IPS DF 4.7 (cell line): ENCODE data around the gene HPX.
"Not testable (repeated sequence)": the region's sequence is repeated elsewhere in the genome, so short reads cannot be mapped to it uniquely, and the experiment has no call there.

Experiments
- DNase-seq: peaks from one replicate; pipeline ENCODE4 v3.0.0-alpha.2; 2013; ENCODE audit warnings: low spot score; ENCODE audit errors: extremely low read depth

The HPX gene

DNA sequence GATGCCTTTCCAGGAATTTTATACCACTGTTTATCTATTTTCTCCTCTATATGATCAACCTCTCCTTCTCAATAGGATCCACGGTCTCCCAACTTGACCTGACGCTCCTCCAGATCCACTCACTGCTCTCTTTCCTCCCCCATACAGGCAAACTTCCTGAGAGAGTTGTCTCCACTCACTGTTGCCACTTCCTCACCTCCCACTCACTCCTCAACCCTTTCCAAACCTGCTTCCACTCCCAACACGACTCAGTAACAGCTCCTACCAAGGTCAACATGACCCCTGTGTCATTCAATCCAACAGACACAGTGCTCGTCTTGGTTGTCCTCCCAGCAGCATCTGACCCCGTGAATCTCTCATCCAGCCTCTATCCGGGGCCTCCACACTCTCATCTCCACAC, 25.0 kb downstream of the HPX start:
- DNase-seq = no peak

DNA sequence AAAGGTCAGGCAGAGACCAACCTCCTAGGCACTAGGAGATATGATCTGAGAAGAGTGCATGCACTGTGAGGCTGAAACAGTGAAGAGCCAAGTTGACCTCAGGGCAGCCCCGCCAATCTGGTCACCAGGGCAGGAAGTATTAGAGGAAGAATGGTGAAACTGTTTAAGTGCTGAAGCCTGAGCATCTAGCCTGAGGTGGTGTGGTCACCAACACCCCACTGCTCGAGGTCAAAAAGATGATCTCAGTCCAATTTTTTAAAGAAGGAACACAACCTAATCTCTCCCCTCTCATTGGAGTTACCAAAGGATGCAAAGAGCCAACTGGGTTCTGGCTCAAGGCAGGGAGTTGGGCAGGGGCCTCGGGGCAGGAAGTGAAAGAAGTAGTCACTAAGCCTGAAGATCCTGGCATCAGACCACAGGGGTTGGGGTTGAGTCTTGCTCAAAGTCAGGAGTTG, 25.9 kb downstream of the HPX start:
- DNase-seq = no peak

- no peak for DNase-seq
Measured at GRCh38 chr11:6413791-6414201, 27.0 kb downstream of the HPX start.

DNA sequence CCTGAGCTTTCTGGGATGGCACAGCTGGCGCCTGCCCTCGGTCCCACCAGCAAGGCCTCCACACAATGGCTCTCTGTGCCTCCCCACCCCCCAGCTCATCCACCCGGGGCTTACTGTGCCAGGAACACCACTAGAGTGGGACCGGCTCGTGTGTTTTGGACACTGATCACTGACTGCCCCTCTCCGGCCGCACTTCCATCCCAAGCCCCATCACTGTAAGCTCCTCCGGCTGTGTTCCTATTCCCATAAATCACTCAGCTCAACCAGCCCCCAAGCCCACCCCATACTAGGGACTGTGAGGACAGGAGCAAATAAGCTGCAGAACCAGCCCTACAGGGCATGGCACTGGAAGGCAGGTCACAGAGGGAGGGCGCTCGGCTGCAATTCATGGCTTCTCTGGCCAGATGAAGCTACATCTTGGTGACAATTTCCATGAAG, 29.2 kb downstream of the HPX start:
- no peak for DNase-seq

DNA sequence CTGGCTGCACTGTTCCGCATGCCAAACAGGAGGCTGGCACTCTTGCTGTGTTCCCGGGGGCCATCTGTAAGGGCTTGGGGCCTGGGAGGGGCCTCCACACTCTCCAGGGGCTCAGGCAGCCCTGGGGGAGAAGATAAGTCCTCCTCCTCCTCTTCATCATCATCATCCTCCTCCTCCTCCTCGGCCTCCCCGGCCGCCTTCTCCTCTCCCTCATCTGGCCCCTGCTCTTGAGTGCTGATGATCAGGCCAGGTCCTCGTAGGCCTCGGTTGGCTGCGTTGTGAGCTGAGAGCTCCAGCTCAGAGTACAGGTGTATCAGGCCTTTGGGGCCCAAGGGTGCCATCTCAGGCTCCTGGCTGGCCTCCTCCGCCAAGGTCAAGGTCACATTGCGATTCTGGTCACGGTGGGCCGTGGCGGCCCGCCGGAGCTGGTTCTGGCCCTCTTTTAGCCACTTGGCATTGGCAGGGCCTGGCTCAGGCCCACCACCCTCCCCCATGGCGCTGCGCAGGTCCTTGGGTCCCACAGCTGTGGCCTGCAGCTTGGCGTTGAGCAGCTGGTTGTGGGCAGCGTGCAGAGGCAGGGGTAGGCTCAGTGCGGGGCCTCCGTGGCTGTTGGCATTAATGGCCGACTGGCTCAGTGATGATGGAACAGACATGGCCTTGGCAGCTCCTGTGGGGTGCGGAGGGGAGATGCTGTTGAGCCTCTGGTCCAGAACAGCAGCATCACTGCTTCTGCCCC, 29.9 kb downstream of the HPX start:
- DNase-seq = no peak

- no peak for DNase-seq
Measured at GRCh38 chr11:6406370-6406769, 34.4 kb downstream of the HPX start.

- DNase-seq = no peak
Measured at GRCh38 chr11:6405846-6406245, 34.9 kb downstream of the HPX start.

- no peak for DNase-seq
Measured at GRCh38 chr11:6405052-6405667, 35.6 kb downstream of the HPX start.

DNA sequence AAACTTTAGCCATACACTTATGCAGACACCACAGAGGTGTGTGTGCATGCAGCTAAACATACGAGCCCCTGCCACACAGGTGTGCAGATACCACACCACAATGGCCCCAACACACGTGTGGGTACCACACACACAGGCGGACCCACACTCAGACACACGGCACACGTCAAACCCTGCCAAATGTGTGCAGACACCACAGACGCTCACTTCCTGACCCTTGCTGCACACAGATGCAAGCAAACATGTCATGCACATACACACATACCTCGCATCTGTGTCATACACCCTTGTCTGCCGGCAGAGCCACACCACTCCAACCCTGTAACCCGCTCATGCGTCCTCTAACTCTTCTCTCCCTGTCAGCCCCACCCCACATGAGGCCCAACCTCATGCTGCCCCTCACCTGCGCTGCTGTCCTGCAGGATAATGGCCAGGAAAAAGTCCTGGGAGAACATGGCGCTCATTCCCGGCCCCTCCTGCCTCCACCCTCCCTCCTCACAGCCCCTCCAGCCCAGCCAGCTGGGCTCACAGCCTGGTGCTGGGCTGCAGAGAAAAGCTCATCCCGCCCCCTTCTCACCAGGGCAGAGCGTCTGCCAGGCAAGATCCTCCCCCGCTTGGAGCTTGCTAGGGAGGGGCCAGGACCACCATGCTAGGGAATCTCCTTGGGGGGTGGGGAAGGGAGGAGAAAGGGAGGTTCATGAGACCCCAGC, 36.3 kb downstream of the HPX start:
- no peak for DNase-seq

GRCh38 chr11:6403539-6403938, 37.2 kb downstream of the HPX start:
- no peak for DNase-seq

DNA sequence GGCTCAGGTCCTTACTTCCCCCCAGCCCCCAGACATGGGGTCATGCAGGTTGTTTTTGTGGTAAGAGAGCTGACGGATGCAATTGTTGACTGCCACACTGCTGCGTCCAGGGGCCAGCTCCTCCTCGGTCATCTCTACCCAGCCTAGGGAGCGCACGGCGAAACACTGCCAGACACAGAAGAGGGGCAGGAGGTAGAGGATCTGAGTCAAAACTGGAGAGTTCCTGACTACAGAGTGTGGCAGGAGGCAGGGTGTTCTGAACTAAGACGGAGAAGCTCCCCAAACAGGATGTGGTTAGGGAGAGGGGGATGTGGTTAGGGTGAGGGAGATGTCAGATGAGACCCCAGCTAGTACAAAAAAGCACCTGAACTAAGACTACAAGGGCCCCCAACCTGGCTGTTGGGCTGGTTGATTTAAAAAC, 38.2 kb downstream of the HPX start:
- DNase-seq = no peak

DNA sequence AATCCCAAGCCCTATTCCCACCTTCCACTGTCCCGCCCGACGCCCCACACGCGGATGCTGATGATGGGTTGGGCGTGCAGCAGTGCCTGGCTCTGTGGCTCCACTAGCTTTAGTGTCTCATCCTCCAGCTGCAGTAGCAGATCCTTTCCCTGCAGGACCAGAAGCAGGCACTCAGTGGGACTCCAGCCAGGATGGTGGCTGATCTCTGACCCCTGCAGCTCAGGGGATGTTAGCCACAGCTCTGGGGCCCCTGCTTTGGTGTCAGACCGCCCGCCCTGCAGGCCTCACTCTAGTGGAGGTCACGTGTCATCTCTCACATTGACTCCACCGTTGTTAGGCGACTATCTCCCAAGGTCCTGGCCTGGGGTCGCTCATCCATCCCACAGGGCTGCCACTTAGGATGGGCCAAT, 38.7 kb downstream of the HPX start:
- DNase-seq = no peak

GRCh38 chr11:6401464-6401863, 39.3 kb downstream of the HPX start:
- DNase-seq = no peak

DNA sequence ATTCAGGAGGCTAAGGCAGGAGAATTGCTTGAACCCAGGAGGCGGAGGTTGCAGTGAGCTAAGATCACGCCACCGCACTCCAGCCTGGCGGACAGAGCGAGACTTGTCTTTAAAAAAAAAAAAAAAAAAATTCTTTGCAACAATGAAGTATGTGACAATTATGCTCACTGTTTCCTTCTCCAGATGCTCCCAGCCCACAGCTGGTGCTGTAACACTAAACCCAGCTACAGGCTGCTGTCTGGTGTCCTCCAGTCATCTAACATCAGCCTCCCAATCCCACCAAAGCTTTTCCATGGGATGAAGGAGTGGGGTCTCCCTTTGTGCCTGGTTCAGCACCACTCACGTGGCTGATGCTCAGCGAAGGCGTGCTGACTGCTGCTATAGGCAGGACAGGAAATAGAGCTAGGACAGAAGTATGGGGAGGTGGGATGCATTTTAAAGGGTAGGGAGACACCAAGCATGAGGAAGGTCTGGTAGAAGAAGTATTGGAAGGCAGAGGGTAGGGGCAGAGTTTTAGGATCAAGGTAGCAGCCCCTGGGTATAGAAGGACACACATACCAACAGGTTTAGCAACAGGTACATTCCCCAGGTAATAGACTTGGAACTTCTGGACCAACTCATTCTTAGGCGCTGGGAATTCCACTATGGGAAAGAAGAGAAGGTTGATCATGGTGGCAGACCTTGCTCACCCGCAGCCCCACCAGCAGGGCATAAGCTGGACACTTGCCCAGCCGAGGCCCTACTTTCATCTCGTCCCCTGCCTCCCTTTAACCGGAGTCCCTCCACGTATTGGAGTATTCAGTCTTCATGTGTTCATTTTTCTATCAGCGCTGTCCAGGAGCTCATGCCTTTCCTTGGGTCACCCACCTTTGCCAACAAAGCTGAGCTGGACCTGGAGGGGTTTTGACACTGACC, 40.1 kb downstream of the HPX start:
- DNase-seq = no peak

- DNase-seq = no peak
Measured at GRCh38 chr11:6397636-6398035, 43.2 kb downstream of the HPX start.

DNA sequence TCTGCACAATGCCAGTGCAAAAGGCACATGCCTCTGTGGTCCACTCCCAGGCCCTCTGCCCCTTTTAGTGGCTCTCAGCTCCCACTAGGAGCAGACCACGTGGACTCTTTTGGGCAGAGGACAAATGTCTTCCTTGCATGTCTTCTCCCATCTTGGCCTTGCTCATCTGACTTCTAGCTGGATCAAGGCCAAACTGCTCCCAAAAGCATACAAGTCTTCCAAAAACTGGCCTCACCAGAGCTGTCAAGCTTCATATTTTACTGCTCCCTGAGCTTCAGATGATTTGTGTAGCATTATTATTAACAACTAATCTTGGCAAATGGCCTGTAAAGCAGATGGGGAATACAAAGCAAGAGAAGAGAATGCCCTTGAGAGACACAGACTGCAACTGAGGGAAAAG, 43.6 kb downstream of the HPX start:
- no peak for DNase-seq

- no peak for DNase-seq
Measured at GRCh38 chr11:6395470-6396060, 45.2 kb downstream of the HPX start.

DNA sequence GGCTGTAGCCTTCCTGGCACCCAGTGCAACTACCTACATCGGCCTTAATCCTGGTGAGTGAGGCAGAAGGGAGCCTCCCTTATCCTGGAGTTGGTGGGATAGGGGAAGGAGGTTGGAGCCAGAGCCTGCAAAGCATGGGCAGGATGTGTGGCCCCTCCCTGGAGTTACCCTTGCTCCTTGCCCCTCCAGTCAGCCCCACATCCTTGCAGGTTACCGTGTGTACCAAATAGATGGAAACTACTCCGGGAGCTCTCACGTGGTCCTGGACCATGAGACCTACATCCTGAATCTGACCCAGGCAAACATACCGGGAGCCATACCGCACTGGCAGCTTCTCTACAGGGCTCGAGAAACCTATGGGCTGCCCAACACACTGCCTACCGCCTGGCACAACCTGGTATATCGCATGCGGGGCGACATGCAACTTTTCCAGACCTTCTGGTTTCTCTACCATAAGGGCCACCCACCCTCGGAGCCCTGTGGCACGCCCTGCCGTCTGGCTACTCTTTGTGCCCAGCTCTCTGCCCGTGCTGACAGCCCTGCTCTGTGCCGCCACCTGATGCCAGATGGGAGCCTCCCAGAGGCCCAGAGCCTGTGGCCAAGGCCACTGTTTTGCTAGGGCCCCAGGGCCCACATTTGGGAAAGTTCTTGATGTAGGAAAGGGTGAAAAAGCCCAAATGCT, 46.7 kb downstream of the HPX start:
- DNase-seq = no peak

- not testable (repeated sequence) for DNase-seq
Measured at GRCh38 chr11:6392251-6392650, 48.5 kb downstream of the HPX start.

DNA sequence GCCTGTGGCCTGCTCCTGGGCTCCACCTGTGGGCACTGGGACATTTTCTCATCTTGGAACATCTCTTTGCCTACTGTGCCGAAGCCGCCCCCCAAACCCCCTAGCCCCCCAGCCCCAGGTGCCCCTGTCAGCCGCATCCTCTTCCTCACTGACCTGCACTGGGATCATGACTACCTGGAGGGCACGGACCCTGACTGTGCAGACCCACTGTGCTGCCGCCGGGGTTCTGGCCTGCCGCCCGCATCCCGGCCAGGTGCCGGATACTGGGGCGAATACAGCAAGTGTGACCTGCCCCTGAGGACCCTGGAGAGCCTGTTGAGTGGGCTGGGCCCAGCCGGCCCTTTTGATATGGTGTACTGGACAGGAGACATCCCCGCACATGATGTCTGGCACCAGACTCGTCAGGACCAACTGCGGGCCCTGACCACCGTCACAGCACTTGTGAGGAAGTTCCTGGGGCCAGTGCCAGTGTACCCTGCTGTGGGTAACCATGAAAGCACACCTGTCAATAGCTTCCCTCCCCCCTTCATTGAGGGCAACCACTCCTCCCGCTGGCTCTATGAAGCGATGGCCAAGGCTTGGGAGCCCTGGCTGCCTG, 49.2 kb downstream of the HPX start:
- no peak for DNase-seq
